ENCODE data around the gene PALB2.
"Not testable (repeated sequence)": the region's sequence is repeated elsewhere in the genome, so short reads cannot be mapped to it uniquely, and the experiment has no call there.

The PALB2 gene

DNA sequence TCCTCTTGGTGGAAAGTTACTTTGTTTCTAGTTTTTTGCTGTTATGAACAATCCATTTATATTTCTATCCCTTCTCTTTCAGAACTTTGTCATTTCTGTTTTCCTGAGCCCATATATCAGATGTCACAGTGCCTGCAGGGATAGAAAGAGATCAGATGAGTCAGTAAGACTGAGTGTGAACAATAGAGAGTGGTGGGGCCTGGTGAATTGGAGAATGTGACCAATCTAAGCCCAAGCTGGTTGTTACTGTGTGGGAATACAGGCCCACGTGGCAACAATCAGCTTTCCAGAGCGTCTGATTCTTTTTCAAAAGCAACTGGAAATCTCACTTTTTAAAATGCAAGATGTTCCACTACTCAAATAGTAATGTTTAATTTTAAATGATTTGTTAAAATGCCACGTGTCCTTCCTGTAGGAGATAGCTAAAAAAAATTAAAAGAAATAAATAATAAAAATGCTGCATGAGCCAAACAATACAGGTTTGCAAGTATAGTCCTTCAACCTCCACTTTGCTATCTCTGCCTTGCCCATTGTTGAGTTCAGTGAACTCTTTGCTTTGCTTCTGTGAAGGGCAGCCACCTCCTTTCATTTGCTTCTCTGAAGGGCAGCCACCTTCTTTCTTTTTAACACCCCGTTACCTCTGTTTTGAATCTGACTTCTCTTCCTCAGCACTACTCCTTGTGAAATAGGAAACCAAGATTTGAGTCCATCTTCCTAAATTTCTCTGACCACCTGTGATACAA is 9.7 kb upstream of the PALB2 start:
- DNase-seq (ENCODE audit: low read depth in 2 of 3, low spot score in 2 of 3): no peak

DNA sequence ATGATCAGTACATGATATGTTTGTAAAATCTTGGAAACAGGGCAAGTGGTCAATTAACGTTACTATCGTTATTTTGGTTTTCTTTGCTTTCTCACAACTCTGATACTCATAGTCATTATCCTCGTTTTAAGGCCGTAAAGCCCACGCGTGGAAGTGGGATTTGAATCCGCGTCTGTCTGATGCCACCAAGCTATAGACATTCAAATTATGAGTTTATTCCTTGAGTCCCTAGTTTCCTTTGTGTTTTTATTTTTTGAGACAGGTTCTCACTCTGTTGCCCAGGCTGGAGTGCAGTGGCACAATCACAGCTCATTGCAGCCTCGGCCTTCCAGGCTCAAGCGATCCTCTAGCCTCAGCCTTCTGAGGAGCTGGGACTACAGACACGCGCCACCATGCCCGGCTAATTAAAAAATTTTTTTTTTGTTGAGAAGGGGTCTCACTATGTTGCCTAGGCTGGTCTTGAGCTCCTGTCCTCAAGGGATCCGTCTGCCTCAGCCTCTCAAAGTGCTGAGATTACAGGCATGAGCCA is 1.2 kb upstream of the PALB2 start:
- DNase-seq (ENCODE audit: low read depth in 2 of 3, low spot score in 2 of 3): no peak

DNA sequence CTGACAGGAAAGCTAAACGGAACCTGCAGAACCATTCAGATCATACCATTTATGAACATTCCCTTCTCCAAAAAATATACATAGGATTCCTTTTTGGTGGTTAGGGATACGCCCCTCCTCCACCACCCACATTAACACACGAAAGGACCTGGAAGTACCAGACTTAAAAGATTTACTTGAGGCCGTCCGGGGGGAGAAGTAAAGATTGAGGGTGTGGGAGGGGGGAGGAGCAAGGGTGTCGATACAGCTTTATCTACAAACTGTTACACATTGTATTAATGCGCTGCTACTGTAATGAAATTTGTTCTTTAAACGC is 537 bp downstream of the PALB2 start:
- DNase-seq (ENCODE audit: low read depth in 2 of 3, low spot score in 2 of 3): no peak

GRCh38 chr16:23635958-23636357 is 5.2 kb downstream of the PALB2 start:
- no peak for DNase-seq (ENCODE audit: low read depth in 2 of 3, low spot score in 2 of 3)

- no peak for DNase-seq (ENCODE audit: low read depth in 2 of 3, low spot score in 2 of 3)
Measured at GRCh38 chr16:23634461-23635036, 6.6 kb downstream of the PALB2 start.

- DNase-seq (ENCODE audit: low read depth in 2 of 3, low spot score in 2 of 3): not testable (repeated sequence)
Measured at GRCh38 chr16:23631874-23632273, 9.2 kb downstream of the PALB2 start.

GRCh38 chr16:23629516-23629915 is 11.6 kb downstream of the PALB2 start:
- DNase-seq (ENCODE audit: low read depth in 2 of 3, low spot score in 2 of 3): no peak

GRCh38 chr16:23624092-23624491 is 17.0 kb downstream of the PALB2 start:
- no peak for DNase-seq (ENCODE audit: low read depth in 2 of 3, low spot score in 2 of 3)

GRCh38 chr16:23615805-23616204 is 25.3 kb downstream of the PALB2 start:
- no peak for DNase-seq (ENCODE audit: low read depth in 2 of 3, low spot score in 2 of 3)

GRCh38 chr16:23611936-23612335 is 29.2 kb downstream of the PALB2 start:
- DNase-seq (ENCODE audit: low read depth in 2 of 3, low spot score in 2 of 3): no peak

- DNase-seq (ENCODE audit: low read depth in 2 of 3, low spot score in 2 of 3): not testable (repeated sequence)
Measured at GRCh38 chr16:23610905-23611304, 30.2 kb downstream of the PALB2 start.

DNA sequence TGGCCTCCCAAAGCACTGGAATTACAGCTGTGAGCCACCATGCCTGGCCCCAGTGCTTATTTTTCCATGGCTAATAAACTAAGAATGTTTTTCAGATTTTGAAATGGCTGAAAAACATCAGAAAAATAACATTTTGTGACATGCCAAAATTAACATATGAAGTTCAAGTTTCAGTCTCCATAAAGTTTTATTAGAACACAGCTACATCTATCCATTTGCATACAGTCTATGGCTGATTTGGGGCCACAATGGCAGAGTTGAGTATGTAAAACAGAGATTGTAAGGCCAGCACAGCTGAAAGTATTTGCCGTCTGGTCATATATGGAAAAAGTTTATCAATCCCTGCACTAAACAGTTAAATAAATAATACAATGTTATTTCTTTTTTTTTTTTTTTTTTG is 31.2 kb downstream of the PALB2 start:
- DNase-seq (ENCODE audit: low read depth in 2 of 3, low spot score in 2 of 3): no peak

GRCh38 chr16:23608194-23608593 is 32.9 kb downstream of the PALB2 start:
- DNase-seq (ENCODE audit: low read depth in 2 of 3, low spot score in 2 of 3): no peak

- DNase-seq (ENCODE audit: low read depth in 2 of 3, low spot score in 2 of 3): no peak
Measured at GRCh38 chr16:23607726-23608125, 33.4 kb downstream of the PALB2 start.

- peak in 1 of 3 experiments; percentile 3 for DNase-seq (ENCODE audit: low read depth in 2 of 3, low spot score in 2 of 3)
Measured at GRCh38 chr16:23597003-23597756, 43.9 kb downstream of the PALB2 start.

DNA sequence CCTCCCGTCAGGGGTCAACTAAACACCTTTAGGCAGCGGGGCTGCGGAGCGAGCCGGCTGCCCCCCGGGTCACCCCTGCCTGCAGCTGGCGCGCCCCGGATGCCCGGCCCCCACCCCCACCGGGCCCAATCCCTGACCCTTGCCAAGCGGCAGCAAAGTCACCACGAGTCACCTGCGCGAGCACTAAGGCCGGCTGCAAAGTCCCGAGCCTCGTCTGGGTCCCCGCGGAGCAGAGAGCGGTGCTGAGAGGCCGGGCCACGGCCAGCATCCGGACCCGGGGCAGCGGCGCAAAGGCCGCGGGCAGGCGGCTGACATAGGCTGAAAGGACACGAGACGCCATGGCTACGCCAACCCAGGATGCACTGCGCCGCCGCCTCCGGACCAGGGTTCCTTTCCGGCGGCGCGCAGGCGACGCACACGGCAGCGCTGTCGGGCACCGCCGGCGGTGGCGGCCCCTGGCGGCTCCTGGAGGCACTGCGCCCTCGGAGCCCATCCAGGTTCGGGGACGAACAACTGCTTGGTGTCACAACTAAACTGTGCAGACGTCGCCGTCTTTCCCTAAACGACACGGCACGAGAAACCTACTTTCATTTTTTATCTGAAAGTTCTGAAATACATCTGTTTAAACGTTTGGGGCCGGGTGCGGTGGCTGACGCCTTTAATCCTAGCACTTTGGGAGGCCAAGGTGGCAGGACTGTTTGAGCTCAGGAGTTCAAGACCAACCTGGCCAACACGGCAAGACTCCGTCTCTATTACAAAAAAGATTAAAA is 45.0 kb downstream of the PALB2 start, which contains the start of gene NDUFAB1:
Gene NDUFAB1, minus strand, starts transcription at position 366 of the 770 bp plus-strand sequence. Its CDS starts 26 bp downstream, at position 340.
- DNase-seq (ENCODE audit: low read depth in 2 of 3, low spot score in 2 of 3): peak; percentile 75 to 81 (median 77)

DNA sequence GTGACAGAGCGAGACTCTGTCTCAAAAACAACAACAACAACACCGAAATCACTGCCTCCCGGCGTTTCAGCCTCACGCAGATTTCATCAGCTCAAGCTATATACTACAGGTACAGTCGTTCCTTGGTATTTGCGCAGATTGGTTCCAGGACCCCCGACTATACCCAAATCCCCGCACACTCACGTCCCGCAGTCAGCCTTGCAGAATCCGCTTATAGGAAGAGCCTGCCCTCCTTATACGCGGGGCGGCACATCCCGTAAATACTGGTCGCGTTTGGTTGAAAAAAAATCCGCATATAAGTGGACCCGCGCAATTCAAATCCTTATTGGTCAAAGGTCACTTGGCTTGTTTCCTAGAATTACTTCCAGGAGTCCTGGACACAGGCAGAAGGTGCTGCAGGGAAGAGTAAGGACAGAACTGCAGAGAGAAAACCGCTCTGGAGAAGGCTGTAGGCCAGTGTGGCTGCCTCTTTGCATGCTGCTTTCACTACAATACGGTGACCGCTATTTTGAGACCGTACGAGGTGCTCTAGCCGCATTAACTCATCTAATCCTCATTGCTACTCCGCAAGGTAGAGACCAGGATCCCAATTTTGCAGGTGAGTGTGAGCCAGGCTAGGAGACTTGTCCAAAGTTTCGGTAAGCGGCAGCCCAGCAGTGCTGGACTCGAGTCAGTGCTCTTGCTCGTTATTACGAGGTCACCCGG is 45.7 kb downstream of the PALB2 start:
- DNase-seq (ENCODE audit: low read depth in 2 of 3, low spot score in 2 of 3): peak in 1 of 3 experiments; percentile 4

DNA sequence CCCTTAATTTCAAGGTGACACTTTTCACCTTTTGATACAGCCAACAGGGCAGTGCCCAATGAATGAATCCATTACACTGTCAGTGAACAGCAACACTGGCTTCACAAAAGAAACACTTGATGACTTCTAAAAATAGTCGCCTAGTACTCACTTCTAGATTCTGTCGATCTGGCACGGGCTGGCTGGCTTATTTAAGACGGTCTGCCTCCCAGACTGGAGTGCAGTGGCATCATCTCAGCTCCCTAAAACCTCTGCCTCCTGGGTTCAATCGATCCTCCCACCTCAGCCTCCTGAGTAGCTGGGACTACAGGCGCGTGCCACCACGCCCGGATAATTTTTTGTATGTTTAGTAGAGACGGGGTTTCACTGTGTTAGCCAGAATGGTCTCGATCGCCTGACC is 46.9 kb downstream of the PALB2 start:
- DNase-seq (ENCODE audit: low read depth in 2 of 3, low spot score in 2 of 3): no peak

DNA sequence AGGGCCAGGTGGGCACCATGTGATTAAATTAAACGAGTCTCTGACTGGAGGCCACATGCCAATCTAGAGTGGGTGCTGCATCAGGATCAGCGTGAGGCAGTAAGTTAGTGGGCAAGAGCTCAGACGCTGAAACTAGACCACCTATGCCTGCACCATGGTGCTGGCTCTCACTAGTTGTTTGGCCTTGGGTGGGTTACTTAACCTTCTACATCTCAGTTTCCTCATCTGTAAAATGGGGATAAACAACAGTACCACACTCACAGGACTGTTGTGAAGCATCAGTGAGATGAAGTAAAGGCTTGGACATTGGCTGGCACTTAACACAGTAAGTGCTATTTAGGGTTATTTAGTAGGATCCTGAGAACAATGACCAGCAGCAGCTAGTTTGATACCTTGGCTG is 50.9 kb downstream of the PALB2 start:
- DNase-seq (ENCODE audit: low read depth in 2 of 3, low spot score in 2 of 3): no peak

GRCh38 chr16:23587726-23588125 is 53.4 kb downstream of the PALB2 start:
- no peak for DNase-seq (ENCODE audit: low read depth in 2 of 3, low spot score in 2 of 3)
